NCI-H146 treated with DMSO at 0.1 percent for 48 hours (cell line): Measurements from ENCODE around the gene CLASP2.
"Not testable (repeated sequence)": the region's sequence is repeated elsewhere in the genome, so short reads cannot be mapped to it uniquely, and the experiment has no call there.

ENCODE experiments used
- DNase-seq: peaks from one replicate; lab custom pipeline; 2025; ENCODE audit not compliant: unreplicated experiment; lab: John Stamatoyannopoulos, UW

Gene CLASP2

DNA sequence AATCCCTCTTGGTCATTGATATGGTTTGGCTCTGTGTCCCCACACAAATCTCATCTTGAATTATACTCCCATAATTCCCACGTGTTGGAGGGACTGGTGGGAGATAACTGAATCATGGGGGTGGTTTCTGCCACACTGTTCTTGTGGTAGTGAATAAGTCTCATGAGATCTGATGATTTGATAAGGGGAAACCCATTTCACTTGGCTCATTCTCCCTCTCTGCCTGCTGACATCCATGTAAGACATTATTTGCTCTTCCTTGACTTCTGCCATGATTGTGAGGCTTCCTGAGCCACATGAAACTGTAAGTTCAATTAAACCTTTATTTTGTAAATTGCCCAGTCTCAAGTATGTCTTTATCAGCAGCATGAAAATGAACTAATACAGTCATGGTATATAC is 171.0 kb downstream of the CLASP2 start:
- no peak for DNase-seq

DNA sequence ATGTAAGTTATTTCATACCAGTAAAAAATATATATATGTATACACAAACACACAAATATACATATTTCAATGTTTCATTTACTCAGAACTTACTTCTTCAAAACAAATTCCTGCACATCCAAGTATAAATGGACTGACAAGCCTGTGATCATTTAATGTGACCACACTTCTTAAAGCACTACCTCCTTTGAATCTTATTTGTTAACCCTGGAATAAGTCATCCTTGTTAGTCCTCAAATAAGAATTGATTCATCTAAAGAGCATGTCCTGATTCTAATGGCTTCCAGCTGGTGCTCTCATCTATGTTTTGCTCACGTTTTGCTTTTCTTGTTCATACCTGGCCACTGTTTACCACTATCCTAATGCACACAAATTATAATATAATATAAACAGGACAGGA is 173.9 kb downstream of the CLASP2 start:
- DNase-seq, result no peak

DNA sequence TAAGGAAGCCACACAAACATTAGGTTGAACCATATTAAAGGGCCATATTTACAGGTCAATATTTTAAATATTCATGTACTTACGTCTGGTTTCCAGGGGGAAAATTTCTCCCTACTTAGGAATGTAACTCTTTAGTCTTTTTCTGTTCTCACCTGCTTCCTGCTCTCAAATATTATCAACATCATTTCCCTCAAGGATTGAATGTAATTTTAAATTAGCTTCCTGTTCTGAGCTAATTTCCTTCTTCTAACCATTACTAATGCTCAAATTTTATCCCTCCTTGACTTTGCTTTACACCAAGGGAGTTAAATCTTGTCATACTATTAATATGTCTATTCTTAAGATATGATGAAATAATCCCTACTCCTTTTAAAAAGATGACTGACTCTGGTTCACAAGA is 174.5 kb downstream of the CLASP2 start:
- DNase-seq, result no peak

DNA sequence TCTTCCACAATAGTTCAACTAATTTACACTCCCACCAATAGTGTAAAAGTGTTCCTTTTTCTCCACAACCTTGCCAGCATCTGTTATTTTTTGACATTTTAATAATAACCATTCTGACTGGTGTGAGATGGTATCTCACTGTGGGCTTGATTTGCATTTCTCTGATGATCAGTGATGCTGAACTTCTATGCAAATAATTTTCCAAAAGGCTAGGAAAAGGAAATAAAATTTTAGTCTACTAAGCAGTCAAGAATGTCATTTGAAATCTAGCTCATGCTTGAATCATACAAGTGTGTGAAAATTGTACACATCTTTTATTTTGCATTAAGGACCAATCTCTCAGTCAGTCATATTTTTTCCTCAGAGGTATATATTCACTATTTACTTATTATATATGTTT is 176.1 kb downstream of the CLASP2 start:
- DNase-seq, result no peak

DNA sequence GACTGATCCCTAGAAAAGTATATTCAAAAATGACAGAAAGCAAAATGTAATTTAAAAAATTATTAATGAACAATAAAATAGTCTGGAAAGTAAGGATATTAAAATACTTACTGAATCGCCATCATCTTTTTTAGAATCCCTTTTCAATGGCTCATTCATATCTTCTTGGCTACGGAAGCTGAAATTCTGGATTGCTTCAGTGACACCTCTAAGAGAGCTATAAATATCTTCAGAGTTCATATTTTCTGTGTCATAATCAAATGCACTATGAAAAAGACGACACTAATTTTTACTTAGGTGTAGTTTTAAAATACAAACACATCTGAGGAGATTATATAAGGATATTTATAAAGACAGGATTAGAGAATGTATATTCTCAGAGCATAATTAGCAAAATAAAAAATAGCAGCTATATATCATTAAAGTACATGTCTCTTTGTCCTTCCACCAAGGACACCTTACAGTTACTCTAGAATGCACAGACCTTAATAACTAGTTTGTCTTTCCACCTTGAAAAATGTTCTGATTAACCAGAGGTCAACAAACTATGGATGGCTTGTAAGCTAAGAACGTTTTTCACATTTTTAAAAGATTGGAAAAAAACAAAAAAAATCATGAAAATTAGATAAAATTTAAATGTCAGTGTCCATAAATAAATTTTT is 179.2 kb downstream of the CLASP2 start:
- no peak for DNase-seq

DNA sequence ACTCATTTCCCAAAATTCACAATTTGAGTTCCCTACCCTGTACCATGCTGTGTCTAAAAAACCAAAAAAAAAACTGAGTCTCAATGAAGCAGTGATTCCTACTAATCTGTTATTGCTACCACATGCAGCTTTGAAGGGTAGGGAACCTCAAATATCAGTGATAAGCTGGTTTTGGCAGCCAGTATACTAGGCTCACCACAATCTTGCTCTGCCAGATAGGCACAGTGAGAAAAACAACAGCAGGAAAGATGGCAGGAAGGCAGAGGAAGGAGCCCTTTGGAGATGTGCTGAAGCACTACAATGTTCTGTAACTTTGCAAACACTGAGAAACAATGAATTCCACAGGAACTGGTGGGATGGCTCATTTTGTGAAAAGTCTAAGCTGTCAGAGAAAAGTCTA is 180.9 kb downstream of the CLASP2 start:
- DNase-seq, result no peak

DNA sequence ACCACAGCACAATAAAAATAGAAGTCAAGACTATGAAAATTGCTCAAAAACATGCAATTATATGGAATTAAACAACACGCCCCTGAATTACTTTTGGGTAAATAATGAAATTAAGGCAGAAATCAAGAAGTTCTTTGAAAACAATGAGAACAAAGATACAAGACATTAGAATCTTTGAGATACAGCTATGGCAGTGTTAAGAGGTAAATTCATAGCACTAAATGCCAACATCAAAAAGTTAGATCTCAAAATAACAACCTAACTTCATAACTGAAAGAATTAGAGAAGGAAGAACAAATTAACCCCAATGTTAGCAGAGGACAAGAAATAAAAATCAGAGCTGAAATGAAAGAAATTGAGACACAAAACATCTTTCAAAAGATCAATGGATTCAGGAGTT is 191.3 kb downstream of the CLASP2 start:
- DNase-seq, result no peak

DNA sequence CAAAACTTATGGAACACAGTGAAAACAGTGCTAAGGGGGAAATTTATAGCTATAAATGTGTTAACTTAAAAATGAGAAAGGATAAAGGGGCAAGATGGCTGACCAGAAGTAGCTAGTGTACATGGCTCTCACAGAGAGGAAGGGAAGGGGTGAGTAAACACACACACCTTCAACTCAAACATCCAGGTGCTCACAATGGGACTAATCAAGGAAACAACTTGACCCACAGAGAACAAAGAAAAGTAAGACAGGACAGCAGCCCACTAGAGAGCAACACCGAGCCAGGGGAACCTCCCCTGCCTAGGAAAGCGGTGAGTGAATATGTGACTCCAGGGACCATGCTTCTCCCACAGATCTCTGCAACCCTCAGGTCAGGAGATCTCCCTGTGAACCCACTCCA is 192.8 kb downstream of the CLASP2 start:
- DNase-seq, result no peak

DNA sequence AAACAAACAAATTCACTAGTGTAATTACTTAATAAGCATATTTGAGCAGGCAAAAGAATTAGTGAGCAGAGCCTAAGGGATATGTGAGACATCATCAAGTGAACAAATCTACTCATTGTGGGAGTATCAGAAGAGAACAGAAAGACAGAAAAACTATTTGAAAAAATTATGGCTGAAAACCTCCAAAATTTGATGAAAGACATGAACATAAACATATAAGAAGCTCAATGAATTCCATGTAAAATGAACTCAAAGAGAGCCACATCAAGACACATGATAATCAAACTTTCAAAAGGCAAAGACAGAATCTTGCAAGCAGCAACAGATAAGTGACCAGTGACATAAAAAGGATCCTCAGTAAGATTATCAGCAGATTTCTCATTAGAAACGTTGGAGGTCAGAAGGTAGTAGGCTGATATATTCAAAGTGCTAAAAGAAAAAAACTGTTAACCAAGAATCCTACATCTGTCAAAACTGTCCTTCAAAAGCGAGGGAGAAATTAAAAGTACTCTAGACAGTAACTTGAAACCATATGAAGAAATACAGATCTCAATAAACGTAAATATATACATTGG is 194.9 kb downstream of the CLASP2 start:
- DNase-seq, result no peak

DNA sequence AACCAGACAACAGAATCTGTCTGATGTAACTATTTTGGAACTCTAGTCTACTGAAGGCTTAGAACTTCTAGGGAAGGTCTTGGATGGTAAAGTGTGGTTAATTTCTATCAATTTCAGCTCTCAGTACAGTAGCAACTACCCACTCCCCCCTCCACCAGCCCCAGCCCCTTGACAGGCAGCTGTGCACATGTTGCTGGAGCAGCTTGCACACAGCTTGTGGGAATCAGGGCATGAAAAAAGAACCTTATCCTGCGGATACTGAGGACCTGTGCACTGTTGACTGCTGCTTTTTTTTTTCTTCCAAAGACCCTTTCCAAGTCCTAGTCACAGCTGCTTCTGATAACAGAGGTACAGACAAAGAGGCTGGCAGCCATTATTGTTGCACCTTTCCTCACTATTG is 196.3 kb downstream of the CLASP2 start:
- DNase-seq, result no peak

DNA sequence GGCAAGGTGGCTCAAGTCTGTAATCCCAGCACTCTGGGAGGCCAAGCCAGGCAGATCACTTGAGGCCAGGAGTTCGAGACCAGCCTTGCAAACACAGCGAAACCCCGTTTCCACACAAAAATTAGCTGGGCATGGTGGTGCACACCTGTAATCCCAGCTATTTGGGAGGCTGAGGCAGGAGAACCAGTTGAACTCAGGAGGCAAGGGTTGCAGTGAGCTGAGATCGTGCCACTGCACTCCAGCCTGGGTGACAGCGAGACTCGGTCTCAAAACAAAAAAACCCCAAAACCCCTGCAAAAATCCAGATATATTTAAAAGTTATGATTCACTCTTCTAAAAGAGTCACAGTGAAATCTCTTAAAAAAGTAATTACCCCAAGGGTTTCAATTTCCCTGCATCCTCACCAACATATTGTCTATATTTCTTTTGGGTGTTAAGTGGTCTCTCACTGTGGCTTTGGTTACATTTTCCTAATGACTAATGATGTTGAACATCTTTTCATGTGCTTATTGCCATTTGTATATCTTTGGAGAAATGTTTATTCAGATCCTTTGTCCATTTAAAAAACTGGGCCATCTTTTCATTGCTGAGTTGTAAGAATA is 204.7 kb downstream of the CLASP2 start:
- no peak for DNase-seq

DNA sequence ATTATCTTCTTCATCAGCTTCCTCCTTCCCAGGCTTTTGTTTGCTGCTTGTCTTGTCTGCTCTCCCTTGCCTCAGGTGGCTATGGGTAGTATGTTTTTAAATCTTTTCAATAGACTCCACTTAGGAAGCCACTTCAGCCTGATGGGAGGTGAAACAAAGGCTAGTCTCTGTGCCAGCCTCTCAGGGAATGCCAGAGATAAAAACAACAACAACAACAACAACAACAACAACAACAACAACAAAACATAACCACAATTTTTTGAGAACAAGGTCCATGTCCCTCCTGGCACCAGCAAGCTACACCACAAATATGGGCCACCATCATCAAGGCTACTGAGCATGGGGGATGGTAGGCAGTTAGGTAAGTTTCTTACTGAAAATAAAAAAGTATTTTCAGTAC is 213.0 kb downstream of the CLASP2 start:
- DNase-seq, result no peak

DNA sequence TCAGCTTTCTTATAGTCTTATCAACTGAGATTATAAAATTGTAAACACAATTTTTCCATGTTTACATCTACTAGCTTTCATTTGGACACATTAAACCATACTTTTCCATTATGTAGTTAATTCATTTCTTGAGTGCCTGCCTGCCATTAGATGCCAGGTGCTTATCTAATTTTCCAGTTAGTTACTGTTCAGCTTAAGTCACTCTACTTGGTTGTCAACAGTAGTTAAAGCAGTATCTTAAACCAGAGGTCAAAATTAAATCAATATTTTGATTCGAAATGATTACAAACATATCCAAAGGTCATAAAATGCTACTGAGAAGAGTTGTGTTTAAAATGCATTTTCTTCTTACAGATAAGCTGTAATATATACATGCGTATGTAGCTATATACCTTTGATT is 221.6 kb downstream of the CLASP2 start:
- no peak for DNase-seq

DNA sequence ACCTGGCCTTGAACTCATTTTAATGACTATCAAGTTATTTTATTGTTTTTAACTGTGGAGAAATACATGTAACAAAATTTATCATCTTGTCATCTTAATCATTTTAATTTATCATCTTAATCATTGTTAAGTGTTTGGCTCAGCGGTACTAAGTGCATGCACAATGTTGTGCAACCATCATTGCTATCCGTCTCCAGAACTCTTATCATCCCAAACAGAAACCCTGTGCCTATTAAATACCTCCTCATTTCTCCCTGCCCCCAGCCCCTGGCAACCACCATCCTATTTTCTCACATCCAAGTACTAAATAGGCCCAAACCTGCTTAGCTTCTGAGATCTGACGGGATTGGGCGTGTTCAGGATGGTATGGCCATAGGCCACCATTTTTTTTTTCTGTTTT is 226.3 kb downstream of the CLASP2 start:
- no peak for DNase-seq

DNA sequence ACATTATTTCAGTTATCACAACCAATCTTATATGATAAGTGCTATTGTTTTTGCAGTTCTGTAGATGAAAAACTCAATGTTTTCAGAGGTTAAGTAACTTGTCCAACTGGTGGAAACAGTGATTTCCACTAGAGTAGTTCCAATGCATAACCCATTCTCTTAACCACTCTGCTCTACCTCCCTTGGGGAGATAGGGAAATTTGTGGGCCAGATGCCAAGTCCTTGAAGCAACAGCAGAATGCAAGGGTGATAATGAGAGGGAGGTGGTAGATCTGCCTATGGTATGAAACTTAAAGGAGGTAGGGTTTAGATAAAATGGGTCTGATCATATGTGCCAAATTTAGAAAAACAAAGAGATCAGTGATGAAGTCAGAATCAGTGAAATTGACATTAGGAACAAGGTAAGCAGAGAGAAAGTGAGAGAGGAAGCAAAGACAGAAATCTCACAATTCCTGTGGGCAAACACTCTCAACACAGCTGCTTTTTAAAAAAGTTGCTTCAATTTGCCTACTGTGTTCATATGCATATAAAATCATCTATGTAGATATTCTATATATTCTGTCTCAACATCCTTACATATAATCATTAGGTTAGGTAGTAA is 227.3 kb downstream of the CLASP2 start:
- DNase-seq, result no peak

DNA sequence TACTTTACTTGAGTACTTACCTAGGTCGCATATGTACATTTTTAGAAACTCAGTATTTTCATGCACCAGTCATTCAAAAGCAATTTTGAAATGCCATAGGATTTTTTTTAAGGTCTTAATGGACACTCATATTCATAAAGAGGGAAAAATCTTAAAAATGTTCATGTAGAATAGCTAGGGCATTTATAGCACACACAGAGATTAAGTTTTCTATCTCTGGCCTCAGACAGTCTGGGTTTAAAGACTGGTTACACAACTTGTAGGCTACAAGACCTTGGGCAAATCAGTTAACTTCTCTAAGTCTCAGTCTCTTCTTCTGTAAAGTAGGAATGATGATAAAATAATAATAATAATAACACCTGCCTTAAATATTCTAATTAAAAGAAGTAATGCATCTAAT is 229.4 kb downstream of the CLASP2 start:
- DNase-seq, result no peak

DNA sequence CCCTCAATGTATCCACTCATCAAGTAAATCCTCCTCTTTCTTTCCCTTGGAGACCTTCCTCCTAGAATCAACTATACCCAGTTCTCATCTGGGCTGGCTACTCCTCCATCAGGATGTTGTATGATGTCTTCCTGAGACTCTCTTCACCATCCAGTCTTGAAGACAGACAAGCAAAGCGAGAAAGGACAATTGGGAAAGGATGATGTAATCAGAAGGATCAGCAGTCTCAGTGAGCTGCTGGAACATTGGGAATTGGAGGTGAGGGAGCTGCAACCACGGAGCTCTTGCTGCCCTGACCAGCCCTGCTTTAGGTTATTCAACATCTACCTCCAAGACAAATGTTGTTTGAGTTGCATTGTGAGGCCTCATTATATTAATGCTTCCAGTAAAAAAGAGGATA is 229.8 kb downstream of the CLASP2 start:
- no peak for DNase-seq

DNA sequence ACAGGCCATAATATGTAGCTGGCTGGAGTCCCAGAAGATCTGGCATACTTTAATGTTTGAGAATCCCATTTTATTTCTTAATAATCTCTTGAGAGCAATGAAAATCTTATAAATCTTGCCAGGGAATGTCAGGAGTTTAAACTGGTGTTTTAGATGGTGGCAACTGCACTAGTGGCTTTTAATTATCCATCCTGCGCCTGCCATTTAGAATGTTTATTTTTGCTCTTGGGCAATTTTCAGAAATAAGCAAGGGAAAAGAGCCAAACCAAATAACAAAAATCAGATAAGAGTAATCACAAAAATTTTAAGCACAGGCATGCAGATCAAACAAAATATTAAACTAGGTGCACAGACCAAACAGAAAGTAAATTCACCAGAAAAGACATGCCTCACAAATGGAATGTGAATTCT is 235.9 kb downstream of the CLASP2 start:
- no peak for DNase-seq

DNA sequence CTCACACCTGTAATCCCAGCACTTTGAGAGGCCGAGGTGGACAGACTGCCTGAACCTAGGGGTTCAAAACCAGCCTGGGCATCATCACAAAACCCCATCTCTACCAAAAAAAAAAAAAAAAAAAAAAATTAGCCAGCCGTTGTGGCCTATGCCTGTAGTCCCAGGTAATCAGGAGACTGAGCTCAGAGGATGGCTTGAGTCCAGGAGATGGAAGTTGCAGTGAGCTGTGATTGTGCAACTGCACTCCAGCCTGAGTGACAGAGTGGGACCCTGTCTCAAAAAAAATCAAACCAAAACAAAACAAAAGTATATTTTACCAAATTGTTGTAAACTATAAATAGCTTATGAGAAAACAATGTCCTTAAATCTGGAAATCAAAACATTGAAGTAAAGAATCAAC is 243.2 kb downstream of the CLASP2 start:
- no peak for DNase-seq

DNA sequence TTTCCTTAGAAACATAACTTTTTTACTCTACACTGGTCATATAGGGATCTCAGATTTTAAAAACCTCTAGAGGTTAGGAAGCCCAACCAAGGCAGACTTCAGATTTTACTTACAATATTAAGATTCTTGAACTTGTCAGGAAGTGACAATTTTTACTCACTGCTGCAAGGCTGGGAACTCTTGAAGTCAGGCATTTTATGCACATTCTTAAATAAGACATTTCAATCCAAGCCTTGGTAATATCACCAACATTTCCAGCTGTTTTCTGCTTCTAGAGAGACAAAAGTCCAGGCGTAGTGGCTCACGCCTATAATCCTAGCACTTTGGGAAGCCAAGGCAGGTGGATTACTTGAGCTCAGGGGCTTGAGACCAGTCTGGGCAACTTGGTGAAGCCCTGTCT is 244.2 kb downstream of the CLASP2 start:
- no peak for DNase-seq

DNA sequence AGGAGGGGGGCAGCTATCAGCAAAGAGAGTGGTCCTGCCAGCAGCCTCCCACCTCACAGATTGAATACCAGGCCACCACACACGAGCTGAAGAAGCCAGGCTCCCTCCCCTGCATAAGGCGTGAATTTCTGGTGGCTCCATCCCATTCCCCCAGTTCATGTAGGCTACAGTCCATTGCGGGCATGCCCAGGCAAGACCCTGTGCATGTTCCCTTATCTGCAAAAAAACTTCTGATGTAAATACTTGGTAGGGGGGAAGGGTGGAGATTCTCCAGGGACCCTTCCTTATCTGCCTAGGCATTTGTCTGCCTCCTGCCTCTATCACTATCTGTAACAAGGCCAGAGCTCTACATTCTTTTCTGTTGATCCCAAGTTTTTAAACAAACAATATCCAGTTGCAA is 250.3 kb downstream of the CLASP2 start:
- no peak for DNase-seq

DNA sequence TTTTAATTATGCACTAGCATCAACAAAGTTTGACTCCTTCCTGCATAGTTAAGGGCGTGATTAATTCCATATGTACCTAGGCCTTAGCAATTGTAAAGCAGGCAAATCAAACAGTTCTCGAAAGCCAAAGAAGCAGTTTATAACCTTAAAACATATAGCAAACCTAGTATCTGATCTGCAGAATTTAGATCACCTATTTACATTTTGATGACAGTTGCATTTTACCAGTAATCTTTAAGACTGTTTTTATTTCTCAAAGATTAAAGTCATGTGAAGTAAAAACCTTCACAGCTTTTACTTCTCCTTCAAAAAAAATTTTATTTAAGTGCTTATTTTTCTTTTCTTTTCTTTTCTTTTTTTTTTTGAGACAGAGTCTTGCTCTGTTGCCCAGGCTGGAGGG is 257.0 kb downstream of the CLASP2 start:
- no peak for DNase-seq

DNA sequence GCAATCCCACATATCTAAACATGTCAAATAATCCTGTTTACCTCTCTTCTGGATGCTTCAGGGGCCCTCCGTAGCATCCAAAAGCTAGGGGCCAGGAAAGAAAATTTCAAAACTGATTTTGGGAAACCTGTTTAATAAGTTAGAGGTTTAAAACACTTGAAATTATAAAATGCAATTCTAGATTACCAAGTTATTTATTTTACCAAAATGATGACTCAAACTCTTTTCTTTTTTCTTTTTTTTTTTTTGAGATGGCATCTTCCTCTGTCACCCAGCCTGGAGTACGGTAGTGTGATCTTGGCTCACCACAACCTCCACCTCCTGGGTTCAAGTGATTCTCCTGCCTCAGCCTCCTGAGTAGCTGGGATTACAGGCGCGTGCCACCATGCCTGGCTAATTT is 258.5 kb downstream of the CLASP2 start:
- not testable (repeated sequence) for DNase-seq
